GM21423 (cell line): Measurements from ENCODE around the gene CLCN2.

ENCODE experiments used
- ATAC-seq: cut with Tn5 transposase; IDR thresholded peaks from one replicate; pipeline ENCODE4 v1.9.1; 2021; ENCODE audit warnings: mild to moderate bottlenecking, moderate library complexity; ENCODE audit not compliant: unreplicated experiment

CLCN2 gene

DNA sequence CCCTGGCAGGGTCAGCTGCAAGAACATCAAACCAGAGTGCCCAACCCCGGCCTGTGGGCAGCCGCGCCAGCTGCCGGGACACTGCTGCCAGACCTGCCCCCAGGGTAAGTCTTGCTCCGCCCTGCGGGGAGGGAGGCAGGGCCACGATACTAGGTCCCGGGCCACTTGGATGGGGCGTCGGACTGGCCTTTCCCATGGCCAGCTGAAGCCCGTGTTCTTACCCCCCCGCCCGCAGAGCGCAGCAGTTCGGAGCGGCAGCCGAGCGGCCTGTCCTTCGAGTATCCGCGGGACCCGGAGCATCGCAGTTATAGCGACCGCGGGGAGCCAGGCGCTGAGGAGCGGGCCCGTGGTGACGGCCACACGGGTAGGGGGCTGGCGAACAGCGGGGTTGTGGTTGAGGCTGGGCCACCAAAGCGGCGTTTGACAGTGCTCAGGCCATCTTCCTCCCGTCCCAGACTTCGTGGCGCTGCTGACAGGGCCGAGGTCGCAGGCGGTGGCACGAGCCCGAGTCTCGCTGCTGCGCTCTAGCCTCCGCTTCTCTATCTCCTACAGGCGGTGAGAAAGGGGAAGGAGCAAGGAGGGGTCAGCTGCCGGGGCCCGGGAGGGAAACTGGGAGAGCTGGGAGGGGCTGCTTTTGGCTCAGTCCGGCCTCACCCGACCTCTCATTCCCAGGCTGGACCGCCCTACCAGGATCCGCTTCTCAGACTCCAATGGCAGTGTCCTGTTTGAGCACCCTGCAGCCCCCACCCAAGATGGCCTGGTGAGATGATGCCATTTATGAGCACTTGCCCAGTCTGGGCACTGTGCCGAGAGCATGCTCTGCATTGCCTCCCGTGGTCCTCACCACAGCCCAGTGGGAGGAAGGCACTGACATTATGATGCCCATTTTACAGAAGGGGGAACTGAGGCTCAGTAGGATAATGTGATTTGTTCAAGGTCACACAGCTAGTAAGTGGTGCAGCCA is 20.1 kb upstream of the CLCN2 start:
- no peak for ATAC-seq

DNA sequence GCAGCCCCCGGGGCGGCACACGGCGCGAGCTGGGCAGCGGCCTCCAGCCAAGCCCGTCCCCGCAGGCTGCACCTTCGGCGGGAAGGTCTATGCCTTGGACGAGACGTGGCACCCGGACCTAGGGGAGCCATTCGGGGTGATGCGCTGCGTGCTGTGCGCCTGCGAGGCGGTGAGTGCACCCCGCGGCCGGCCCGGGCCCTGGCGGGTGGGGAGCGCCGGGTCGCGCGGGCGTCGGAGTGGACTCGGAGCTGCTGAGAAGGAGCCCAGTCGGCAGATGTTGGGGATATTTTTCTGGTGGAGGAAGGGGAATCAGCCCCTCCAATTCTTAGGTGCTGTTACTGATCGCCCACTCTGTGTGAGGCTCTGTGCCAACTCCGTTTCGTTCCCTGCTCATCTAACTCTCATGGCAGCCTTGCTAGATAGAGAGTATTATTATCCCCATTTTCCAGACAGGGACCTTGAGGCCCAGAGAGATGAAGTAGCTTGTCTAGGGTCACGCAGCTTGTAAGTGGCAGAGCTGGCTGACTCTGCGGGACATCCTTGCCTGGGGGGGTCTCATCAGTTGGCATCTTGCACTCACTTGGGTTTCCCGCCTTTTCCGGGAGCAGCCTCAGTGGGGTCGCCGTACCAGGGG is 19.3 kb upstream of the CLCN2 start:
- no peak for ATAC-seq

DNA sequence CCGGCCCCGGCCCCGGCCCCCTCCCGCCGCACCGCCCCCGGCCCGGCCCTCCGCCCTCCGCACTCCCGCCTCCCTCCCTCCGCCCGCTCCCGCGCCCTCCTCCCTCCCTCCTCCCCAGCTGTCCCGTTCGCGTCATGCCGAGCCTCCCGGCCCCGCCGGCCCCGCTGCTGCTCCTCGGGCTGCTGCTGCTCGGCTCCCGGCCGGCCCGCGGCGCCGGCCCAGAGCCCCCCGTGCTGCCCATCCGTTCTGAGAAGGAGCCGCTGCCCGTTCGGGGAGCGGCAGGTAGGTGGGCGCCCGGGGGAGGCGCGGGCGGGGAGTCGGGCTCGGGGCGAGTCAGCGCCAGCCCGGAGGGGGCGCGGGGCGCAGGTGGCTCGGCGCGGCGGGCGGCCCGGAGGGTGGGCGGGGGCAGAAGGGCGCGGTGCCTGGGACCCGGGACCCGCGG is 18.8 kb upstream of the CLCN2 start:
- no peak for ATAC-seq

DNA sequence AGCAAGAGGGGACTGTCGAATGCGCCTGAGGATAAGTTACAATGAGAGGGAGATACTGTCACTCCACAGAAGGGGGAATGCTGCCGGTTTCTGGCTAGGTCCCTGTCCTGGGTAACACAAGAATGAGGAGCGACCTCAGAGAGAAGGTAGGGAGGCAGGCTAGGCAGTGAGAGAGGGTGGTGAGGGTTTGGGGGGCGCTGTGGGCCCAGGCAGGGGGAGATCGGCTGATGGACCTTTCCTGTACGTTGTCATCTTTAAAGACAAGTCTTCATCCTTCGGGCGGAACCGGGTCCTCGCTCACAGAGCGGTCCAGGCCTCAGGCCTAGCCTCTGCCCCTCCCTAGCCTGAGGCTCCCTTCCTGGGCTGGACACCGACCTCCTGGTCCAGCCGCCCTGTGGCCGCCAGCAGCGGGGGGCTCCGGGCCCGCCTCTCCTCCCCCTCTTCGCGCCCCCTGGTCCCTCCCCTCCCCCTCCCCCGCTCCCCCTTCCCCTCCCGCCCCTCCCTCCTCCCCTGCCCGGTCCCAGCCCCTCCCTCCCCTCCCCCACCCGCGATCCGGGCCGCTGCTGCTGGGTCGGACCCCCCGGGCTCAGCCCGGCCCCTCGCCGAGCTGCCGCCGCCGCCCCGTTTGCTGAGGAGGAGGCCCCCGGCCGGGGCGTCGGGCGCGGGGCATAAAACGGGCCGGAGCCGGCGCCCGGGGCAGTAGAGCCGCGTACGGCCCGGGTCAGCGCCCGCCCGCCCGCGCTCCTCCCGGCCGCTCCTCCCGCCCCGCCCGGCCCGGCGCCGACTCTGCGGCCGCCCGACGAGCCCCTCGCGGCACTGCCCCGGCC is 18.2 kb upstream of the CLCN2 start, which contains the start of gene CHRD:
TSS of gene CHRD (plus strand) at position 697 of the 827 bp plus-strand sequence. CDS start 265 bp downstream, outside the sequence.
- ATAC-seq = no peak

DNA sequence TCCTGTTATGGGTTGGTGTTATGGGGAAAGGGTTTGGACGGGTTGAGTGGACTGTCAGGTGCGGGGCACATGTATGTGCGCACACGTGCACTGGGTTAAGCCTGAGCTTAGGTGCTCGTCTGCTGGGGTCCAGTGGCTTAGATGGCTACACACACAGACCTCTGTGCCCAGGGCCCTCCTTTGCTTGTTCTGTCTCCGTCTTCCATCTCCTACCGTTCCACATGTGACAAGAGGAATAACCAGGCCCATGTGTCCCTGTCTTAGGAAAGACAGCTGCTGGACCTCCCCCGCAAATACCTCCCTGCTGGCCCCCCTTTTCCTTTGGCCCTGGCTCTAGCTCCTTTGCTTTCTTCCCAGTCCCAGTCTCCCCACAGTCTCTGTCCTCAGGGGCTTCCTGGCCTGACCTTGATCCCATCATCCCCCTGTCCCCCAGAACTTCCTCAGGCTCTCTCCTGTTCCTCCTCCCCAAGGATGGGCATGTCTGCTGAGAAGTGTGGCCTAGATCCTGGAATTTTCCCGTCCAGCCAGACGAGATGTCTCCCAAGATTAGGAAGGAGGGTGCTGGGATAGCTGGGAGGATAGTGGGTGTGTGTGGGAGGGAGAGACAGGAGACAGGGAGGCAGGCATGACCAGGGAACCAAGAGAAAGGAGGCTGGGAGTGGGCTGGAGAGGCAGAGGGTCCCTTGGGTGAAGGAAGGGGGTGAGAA is 17.4 kb upstream of the CLCN2 start:
- no peak for ATAC-seq

DNA sequence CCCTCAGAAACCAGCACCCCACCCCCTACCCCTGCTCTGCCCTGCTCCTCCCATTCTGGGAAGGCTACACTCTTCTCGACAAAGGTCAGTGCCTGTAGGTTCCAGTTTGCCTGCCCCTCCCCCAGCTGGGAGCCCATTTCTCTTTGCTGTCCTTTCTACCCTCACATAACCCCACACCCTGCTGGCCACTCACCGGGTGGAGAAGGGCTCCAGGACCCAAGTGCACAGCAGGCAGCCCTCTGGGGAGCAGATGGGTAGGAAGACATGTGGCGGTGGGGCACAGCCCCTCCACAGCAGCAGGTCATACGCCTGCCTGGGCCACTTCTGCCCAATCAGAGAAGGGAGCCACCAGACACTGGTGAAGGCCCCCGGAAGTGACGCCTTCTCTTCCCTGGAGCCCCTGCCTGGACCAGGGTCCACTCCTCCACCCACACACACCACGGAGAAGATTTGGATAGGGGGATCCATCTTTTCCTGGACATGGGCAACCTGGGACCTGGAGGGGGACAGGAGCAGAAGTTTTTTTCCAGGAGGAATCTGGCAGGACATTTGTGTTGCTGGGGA is 16.6 kb upstream of the CLCN2 start, which contains the start of gene THPO:
TSS of gene THPO (minus strand) at position 326 of the 564 bp plus-strand sequence. CDS start 1,948 bp downstream, outside the sequence.
- ATAC-seq = no peak

DNA sequence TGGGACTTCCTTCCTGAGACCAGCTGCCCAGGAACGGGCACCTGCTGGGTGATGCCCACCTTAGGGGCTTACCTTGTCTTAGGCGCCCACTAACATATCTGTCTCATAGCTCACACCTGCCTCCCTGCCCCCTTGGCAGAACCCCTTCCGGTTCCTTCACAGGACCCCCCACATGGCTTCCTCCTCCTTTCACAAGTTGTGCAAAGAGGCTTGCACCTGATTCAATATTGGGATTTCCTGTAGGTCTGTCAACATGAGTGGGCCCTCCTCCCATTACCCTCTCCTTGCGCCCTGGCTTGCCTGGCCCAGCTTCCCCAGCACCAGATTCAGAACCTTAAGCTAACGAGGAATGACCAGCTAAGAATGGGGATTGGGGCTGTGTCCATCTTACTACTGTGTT is 16.0 kb upstream of the CLCN2 start:
- ATAC-seq = no peak

DNA sequence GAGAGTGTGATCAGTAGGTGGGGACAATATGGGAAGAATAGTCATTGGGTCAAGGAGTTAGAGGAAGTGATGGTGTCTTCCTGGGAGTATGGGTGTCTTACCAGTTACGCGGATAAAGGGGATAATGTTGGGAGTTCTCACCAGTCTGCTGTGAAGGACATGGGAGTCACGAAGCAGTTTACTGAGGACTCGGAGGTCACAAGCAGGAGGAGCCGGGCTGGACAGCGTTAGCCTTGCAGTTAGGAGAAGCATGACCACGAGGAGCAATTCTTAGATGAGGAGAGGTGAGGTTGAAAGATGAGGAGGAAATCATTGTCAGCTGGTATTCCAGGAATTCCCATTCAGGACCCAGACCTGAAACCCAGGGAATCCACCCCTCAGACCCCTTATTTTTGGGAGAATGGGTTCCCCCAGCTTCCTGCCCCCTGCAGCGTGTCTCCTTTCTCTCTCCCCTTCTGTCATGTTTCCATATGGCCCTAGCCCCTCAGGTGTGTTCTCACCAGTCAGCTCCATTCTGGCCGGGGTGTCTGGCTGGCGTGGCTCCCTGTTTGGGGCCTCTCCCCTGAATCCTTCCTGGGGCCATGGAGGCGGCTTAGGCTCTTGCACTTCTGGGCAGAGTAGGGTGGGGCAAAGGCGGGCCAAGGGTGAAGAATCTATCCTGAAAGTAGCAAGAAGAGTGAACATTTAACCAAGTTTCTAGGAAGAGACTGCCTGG is 14.5 kb upstream of the CLCN2 start:
- no peak for ATAC-seq

DNA sequence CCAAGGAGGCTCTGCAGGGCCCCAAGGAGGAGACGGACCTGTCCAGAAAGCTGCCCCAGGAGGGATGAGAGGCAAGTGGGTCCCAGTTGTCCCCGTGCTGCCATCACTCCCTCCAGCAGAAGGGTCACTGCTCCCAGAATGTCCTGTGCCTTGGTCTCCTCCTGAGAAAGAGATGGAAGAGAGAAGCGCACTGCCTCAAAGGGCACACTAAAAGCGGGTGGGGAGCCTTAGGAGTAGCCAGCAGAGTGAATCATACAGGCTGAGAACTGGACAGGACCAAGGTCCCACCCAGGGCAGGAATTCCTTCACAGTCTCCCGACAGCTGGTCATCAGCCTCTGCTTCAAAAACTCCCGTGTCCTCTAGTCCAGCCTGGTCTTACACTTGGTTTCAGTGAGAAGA is 12.0 kb upstream of the CLCN2 start:
- no peak for ATAC-seq

DNA sequence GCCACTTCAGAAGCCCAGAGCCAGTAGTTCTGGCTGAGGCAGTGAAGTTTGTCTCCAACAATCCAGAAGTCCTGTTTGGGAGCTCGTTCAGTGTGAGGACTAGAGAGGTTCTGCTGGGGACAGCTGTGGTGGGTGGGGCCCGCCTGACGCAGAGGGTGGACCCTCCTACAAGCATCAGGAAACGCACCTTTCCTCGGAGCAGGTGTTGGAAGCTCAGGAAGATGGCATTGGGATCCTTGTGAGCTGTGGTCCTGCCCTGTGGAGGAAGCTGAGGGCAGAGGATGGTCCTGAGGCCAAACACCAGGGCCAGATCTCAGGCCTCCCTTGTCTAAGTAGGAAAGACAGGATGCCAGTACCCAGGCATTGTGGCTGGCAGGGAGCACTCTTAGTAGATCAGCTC is 11.5 kb upstream of the CLCN2 start:
- no peak for ATAC-seq

DNA sequence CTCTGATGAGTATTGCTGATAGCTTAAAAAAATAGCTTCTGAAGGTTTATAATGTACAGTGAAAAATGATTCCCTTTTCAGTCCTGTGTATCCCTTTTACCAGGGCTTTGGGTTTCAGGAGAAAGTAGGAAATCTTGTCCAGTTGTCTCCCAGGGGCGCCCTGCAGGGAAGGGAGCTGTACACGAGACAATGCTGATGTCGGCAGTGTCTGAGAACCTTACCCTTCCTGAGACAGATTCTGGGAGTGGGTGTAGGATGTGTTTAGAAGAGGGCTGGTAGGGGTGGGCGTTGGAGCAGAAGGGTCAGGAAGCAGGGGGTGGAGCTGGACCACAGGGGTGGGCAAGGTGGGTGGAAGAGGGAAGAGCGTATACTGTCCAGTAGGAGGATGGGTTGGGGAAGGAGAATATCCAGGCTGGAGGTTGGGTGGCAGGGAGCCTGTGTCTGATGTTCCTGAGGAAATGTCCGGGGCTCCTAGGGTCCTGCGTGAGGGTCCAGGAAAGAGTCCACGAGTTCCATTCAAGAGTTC is 11.0 kb upstream of the CLCN2 start:
- ATAC-seq = no peak

DNA sequence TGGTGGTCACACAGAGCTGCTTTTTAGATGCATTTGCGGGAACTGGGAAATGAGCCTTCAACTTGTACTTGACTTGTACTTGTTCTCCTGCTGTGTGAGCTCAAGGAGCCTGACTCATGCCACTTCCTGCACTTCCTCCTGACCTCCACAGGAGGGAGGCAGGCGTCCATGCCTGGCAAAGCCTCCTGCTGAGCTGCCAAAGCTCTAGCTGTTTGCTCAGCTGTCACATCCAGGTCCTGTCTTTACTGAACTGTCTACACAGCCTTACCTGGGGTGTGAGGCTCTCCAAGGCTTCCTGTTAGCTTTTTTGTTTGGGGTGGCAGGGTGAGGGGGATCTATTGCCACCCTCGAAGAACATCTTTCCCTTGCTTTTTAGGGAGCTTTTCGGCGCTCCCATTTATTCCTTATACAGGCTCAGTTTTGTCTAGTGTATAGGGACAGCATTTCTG is 10.2 kb upstream of the CLCN2 start:
- peak; percentile 74 for ATAC-seq

DNA sequence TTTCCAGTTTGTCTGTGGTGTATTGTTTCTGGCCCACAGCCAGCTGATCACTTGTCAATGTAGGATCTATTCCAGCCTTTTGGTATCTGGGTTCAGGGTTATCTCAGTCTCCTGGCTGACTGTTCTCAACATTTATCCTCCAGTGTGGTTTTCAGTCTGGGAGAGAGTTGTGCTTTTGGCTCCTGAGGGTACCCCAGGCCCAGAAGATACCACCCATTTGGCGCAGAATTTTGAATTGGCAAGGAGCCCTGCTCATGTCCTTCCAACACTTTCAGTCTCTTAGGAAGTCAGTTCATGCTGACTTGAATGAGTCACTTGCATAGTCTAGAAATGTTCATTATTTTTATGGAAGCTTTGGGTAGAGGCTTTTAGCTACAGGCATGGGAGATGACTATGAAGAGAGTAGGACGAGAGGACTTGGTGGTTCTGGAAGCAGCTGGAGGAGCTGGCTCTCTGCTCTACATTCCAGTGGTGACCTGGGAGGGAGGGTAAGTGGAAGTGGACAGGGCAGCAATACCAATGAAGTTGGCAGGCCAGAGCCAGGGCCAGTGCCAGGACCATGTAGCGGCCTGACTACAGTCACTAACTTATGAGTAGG is 7.3 kb upstream of the CLCN2 start:
- no peak for ATAC-seq

DNA sequence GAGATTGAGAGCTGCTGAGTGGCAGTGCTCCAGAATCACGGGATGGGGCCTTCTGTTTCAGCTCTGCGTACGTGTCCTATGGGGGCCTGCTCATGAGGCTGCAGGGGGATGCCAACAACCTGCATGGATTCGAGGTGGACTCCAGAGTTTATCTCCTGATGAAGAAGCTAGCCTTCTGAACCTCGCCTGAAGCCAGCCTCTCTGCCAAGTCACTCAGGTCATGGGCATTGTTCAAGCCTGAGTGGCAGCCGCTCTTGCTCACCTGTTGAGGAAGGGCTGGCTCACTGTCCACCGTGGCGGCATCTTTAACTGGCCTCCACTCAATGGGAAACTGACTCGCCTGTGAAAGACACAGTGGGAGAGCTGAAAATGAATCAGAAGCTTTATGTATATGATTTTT is 6.7 kb upstream of the CLCN2 start:
- no peak for ATAC-seq

DNA sequence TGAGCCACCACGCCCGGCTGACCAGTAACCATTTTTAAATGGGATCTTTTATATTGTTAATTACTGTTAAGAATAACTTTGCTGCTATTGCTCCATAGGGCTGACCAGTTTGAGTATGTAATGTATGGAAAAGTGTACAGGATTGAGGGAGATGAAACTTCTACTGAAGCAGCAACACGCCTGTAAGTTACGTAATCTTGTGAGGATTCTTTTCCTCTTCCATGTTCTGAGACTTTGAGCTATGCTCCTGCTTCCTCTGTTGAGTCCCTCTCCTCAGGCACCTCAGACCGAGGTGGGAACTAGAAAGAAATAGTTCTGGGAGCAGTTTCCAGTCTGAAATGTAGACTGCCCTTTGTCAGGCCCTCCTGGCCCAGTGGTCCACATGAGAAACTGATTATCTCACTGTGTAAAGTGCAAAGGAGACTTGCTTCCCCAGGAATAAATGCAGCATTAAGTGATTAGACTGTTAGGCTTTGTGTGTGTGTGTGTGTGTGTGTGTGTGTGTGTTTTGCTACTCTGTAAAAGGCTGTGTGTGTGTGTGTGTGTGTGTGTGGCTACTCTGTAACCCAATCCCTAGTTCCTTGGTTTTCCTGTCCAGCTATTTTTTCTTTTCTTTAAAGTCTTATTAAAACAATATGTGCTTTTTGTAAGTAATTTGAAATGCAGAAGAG is 5.3 kb upstream of the CLCN2 start:
- no peak for ATAC-seq

DNA sequence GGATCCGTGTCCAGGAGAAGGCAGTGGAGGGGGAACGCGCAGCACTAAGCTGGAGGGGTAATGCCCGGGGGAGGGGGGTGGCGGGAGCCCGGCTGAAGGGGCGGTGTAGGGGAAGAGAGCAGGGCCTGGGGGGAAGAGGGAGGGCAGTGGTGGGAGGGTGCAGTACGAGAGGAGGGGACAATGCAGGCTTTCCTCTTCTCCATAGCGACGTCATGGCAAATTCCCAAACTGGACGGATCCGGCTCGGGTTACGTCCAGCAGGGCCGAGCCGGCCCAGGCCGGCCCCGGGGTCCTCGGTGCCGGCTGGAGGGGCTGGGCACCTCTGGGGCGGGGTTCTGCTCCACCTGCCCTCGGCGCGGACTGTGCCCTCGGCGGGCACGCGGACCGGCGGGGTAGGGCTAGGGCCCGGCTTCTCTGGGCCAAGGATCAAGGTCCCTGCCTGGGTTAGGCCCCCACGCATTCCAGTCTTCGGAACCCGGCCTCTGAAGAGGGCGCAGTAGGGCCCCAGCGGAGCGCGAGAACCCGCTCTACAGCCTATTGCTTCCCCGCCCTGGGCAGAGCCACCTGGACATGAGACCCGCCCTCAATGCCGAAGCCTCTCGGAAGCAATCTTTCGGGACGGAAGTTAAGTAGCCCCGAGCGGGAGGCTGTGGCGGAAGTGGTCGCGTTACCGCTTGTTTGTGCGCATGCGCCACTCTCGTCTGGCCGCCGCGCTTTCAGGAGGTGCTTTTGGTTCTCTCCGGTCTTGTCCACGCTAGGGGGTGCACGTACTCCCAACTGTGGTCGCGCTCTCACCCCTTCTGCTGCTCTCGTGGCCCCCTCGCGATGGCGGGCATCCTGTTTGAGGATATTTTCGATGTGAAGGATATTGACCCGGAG is 1.5 kb upstream of the CLCN2 start:
- peak; percentile 83 for ATAC-seq
